ENCODE results near the gene SYT13.

DNA sequence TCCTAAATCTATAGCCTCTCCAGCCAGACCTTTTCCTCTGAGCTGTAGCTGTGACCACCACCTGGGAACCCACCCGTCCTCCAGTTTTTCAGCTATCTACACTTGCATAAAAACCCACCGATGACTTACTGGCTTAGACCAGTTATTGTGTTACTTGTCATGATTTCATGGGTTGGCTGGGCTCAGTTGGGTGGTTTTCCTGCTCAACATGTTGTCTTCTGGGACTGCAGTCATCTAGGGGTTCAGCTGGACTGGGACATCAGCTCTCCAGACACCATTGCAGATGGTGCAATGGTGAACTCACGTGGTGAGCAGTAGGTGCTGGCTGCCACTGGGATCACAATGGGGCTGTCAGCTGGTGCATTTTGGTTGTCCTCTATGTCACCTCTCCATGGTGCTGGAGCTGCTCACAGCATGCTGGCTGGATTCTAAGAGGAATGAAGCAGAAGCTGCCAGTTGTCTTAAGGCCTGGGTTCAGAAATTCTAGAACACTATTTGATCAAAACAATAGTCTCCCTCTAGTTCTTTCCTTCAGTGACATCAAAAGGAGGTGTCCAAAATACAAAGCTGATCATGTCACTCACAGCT lies 1.3 kb upstream of the SYT13 start:
- TF ChIP-seq, protein P1, sequence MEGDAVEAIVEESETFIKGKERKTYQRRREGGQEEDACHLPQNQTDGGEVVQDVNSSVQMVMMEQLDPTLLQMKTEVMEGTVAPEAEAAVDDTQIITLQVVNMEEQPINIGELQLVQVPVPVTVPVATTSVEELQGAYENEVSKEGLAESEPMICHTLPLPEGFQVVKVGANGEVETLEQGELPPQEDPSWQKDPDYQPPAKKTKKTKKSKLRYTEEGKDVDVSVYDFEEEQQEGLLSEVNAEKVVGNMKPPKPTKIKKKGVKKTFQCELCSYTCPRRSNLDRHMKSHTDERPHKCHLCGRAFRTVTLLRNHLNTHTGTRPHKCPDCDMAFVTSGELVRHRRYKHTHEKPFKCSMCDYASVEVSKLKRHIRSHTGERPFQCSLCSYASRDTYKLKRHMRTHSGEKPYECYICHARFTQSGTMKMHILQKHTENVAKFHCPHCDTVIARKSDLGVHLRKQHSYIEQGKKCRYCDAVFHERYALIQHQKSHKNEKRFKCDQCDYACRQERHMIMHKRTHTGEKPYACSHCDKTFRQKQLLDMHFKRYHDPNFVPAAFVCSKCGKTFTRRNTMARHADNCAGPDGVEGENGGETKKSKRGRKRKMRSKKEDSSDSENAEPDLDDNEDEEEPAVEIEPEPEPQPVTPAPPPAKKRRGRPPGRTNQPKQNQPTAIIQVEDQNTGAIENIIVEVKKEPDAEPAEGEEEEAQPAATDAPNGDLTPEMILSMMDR (IDR thresholded peaks at IDR 0.05): no peak
- no peak for TF ChIP-seq POLR2A (IDR thresholded peaks at IDR 0.05; ENCODE audit: low read depth)
- TF ChIP-seq POLR2AphosphoS5 (IDR thresholded peaks at IDR 0.05): no peak

Measured in esophagus muscularis mucosa (tissue), 3 donors.